HCT116 (cell line): Measurements from ENCODE around the gene KIF26A. TPM values are rescaled to one million over a fixed set of nuclear protein-coding genes. Genes with fewer than 3 reads are reported as not detected.

Source experiments
- ATAC-seq: fragments of 200-7000 bp; cut with Tn5 transposase; 2 replicates; pipeline ENCODE4 v1.9.1; 2020; ENCODE audit warnings: mild to moderate bottlenecking, moderate library complexity
- BruUV-seq: library from RNA; stranded (reverse); fragments of 400-500 nt; replicated peaks from 2 replicates; lab custom pipeline; 2021; lab: Mats Ljungman, UMichigan
- CTCF ChIA-PET: fragments of 300-600 bp; sonication (Branson Sonifier 250); formaldehyde crosslinking; loops from one replicate; lab custom pipeline; 2021; ENCODE audit warnings: antibody characterized with exemption; lab: Charles Lee
- POLR2A ChIA-PET: fragments of 300-600, 350-600 bp; sonication (Branson Sonifier 250); formaldehyde crosslinking; loops from one replicate; lab custom pipeline; 2021; ENCODE audit warnings: antibody characterized with exemption; lab: Charles Lee
- RAD21 ChIA-PET, 2 experiments: fragments of 300-600 bp; sonication (Branson Sonifier 250); formaldehyde crosslinking; loops; one replicate each; lab custom pipeline; 2023; ENCODE audit warnings: low total read pairs in 2 of 2; ENCODE audit not compliant: uncharacterized antibody in 2 of 2, unreplicated experiment in 2 of 2, low non-redundant PET in 1 of 2; lab: Charles Lee
- DNase-seq: peaks from one replicate; pipeline ENCODE4 v3.0.0-alpha.2; 2010; ENCODE audit warnings: low read depth, low spot score
- H2AFZ ChIP-seq: fragments of 200-600 bp; shearing (Covaris generic), sonication (generic); 2 replicates; pipeline ENCODE4 v1.6.1; 2017; ENCODE audit warnings: low read depth, mixed run types, mixed read lengths, antibody characterized with exemption, low read length; ENCODE audit not compliant: poor library complexity, severe bottlenecking
- H3K27ac ChIP-seq: 2 replicates; pipeline ENCODE4 v1.5.1; 2012; ENCODE audit warnings: low read depth, low read length
- H3K27me3 ChIP-seq: fragments of 200-600 bp; sonication (generic); 2 replicates; pipeline ENCODE4 v1.6.1; 2016; ENCODE audit warnings: mixed run types, low read length, mixed read lengths; ENCODE audit not compliant: insufficient read depth
- H3K36me3 ChIP-seq, 2 experiments: fragments of 200-500 bp in 1 of 2; fragments of 200-600 bp in 1 of 2; sonication (Bioruptor generic) in 1 of 2; sonication (generic) in 1 of 2; 2 replicates each; pipeline versions ENCODE4 v1.5.1 to v1.6.1; 2014 to 2016; ENCODE audit warnings: low read length in 2 of 2, inconsistent platforms in 1 of 2, mixed read lengths in 1 of 2, mixed run types in 1 of 2; ENCODE audit not compliant: insufficient read depth in 2 of 2, control insufficient read depth in 1 of 2
- H3K4me1 ChIP-seq, 2 experiments: fragments of 200-600 bp in 1 of 2; sonication (generic) in 1 of 2; 2 replicates each; pipeline versions ENCODE4 v1.5.1 to v1.6.1; 2012 to 2017; ENCODE audit warnings: low read length in 2 of 2, inconsistent platforms in 1 of 2, mild to moderate bottlenecking in 1 of 2, mixed read lengths in 1 of 2, mixed run types in 1 of 2, moderate library complexity in 1 of 2; ENCODE audit not compliant: insufficient read depth in 2 of 2, control insufficient read depth in 1 of 2
- H3K4me2 ChIP-seq: fragments of 200-600 bp; sonication (generic); 2 replicates; pipeline ENCODE4 v1.6.1; 2017; ENCODE audit warnings: mixed run types, low read length, mixed read lengths
- H3K4me3 ChIP-seq, 2 experiments: fragments of 200-600 bp in 1 of 2; sonication (generic) in 1 of 2; replicated peaks in 1 of 2; 2 replicates each; pipeline ENCODE4 v1.5.1; 2011 to 2016; ENCODE audit warnings: low read length in 2 of 2, control low read depth in 1 of 2, low read depth in 1 of 2, mild to moderate bottlenecking in 1 of 2, mixed read lengths in 1 of 2, mixed run types in 1 of 2
- H3K79me2 ChIP-seq: fragments of 200-600 bp; sonication (generic); 2 replicates; pipeline ENCODE4 v1.6.1; 2017; ENCODE audit warnings: mild to moderate bottlenecking, mixed run types, low read length, moderate library complexity, mixed read lengths; ENCODE audit not compliant: insufficient read depth
- H3K9ac ChIP-seq: fragments of 200-600 bp; sonication (generic); 2 replicates; pipeline ENCODE4 v1.6.1; 2016; ENCODE audit warnings: low read length, mixed read lengths
- H3K9me2 ChIP-seq: fragments of 200-600 bp; sonication (generic), shearing (Covaris generic); 2 replicates; pipeline ENCODE4 v1.6.1; 2017; ENCODE audit warnings: mixed run types, mild to moderate bottlenecking, moderate library complexity; ENCODE audit not compliant: insufficient read depth
- H3K9me3 ChIP-seq, 2 experiments: fragments of 200-500 bp in 1 of 2; fragments of 200-600 bp in 1 of 2; sonication (Bioruptor generic) in 1 of 2; sonication (generic) in 1 of 2; 2 replicates each; pipeline ENCODE4 v1.6.1; 2014 to 2017; ENCODE audit warnings: low read length in 2 of 2, mixed read lengths in 2 of 2, inconsistent platforms in 1 of 2, low read depth in 1 of 2, mild to moderate bottlenecking in 1 of 2, mixed run types in 1 of 2, moderate library complexity in 1 of 2; ENCODE audit not compliant: control insufficient read depth in 1 of 2, insufficient read depth in 1 of 2
- H4K20me1 ChIP-seq: fragments of 200-600 bp; sonication (generic), shearing (Covaris generic); 2 replicates; pipeline ENCODE4 v1.6.1; 2017; ENCODE audit warnings: mixed run types, mild to moderate bottlenecking, moderate library complexity; ENCODE audit not compliant: insufficient read depth
- ATF3 ChIP-seq: IDR thresholded peaks from 2 replicates; pipeline ENCODE4 v1.6.1; 2012
- CBX3 ChIP-seq: IDR thresholded peaks from 2 replicates; pipeline ENCODE4 v1.6.1; 2012; ENCODE audit warnings: low read depth
- CTCF ChIP-seq, 3 experiments: fragments of 200-600 bp in 1 of 3; sonication (generic) in 1 of 3; IDR thresholded peaks in 2 of 3; conservative IDR thresholded peaks in 1 of 3; 2 replicates each; pipeline ENCODE4 v1.5.1; 2012 to 2017; ENCODE audit warnings: low read depth in 2 of 3, low read length in 2 of 3, antibody characterized with exemption in 1 of 3, borderline replicate concordance in 1 of 3, control low read depth in 1 of 3, mild to moderate bottlenecking in 1 of 3, mixed read lengths in 1 of 3, mixed run types in 1 of 3, moderate library complexity in 1 of 3; ENCODE audit not compliant: insufficient read depth in 1 of 3
- EGR1 ChIP-seq: IDR thresholded peaks from 2 replicates; pipeline ENCODE4 v1.6.1; 2012; ENCODE audit warnings: low read depth
- ELF1 ChIP-seq: IDR thresholded peaks from 2 replicates; pipeline ENCODE4 v1.6.1; 2012; ENCODE audit warnings: low read depth, borderline replicate concordance
- EZH2 ChIP-seq: fragments of 200-600 bp; sonication (generic); IDR thresholded peaks from 2 replicates; pipeline ENCODE4 v1.6.1; 2017; ENCODE audit warnings: antibody characterized with exemption, mixed run types
- EZH2phosphoT487 ChIP-seq: fragments of 200-600 bp; IDR thresholded peaks from 2 replicates; pipeline ENCODE4 v1.6.1; 2018; ENCODE audit warnings: antibody characterized with exemption, borderline replicate concordance
- MAX ChIP-seq: IDR thresholded peaks from 2 replicates; pipeline ENCODE4 v1.6.1; 2012
- RAD21 ChIP-seq: IDR thresholded peaks from 2 replicates; pipeline ENCODE4 v1.6.1; 2012; ENCODE audit warnings: low read depth, mild to moderate bottlenecking
- SIN3A ChIP-seq: IDR thresholded peaks from 2 replicates; pipeline ENCODE4 v1.6.1; 2012; ENCODE audit warnings: low read depth
- SP1 ChIP-seq: IDR thresholded peaks from 2 replicates; pipeline ENCODE4 v1.6.1; 2012; ENCODE audit warnings: low read depth
- YY1 ChIP-seq: IDR thresholded peaks from 2 replicates; pipeline ENCODE4 v1.6.1; 2011; ENCODE audit warnings: low read length, low read depth, moderate library complexity, mild to moderate bottlenecking; ENCODE audit not compliant: insufficient replicate concordance; ENCODE audit errors: extremely low read depth
- intact Hi-C: fragments of 100-400 bp; cut with micrococcal nuclease; formaldehyde crosslinking; loops from 2 replicates; pipeline ENCODE4 v1.10.0; 2022
- total RNA-seq: library from RNA; stranded (reverse); gene quantifications from one replicate; pipeline ENCODE4 v1.2.1, GENCODE V29; 2021; ENCODE audit not compliant: unreplicated experiment

KIF26A gene
- total RNA-seq, 1 experiment from 2014 or later: 10.2 TPM

DNA sequence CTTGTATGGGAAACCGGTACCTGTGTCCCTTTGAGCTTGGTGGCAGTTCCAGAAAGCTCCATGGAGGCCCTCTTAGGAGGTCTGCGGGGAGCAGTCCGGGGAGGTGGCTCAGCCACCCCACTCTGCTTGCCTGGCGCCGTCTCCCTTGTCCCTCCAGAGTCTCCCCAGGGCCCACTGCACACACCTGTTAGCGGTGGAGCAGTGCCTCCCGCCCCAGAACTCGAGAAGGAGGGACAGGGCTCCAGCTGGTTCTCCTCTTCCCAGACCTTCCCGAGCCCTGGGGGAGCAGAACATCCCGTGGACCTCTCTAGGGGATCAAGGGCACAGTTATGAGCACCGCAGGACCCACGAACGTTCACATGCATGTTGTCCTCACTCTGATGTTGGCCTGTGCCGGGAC lies 42.1 kb upstream of the KIF26A start (continued):
- TF ChIP-seq MAX (no peak), SP1 (no peak), EGR1 (no peak), RAD21 (no peak), YY1 (no peak), ELF1 (no peak), EZH2phosphoT487 (no peak), SIN3A (no peak), CBX3 (no peak), ATF3 (no peak)

- Histone ChIP-seq H3K4me3 (no peak overlapping the region), H3K9me3 (no peaks in the 10 kb centered on the region), H4K20me1 (no peaks in the 10 kb centered on the region), H2AFZ (no peak overlapping the region), H3K27ac (no peak overlapping the region), H3K4me1 (peaks cover 15 to 26% of the 10 kb centered on the region in 2 experiments), H3K9me2 (no peaks in the 10 kb centered on the region), H3K9ac (no peak overlapping the region), H3K36me3 (no peaks in the 10 kb centered on the region), H3K4me2 (no peak overlapping the region), H3K79me2 (no peaks in the 10 kb centered on the region), H3K27me3 (no peaks in the 10 kb centered on the region)
- intact Hi-C loops: no loop called here
- DNase-seq (no peak), ATAC-seq (no peak)
- peak in 2 of 3 experiments; percentile 16 to 27; a peak in 1 of 6 replicates for TF ChIP-seq CTCF (IDR thresholded peaks at IDR 0.05 in 2 of 3, conservative IDR thresholded peaks at IDR 0.05 in 1 of 3; ENCODE audit: borderline replicate concordance in 1 of 3, insufficient read depth in 1 of 3, low read depth in 2 of 3, low read length in 2 of 3)
- no peak for TF ChIP-seq EZH2
- no TSS peak for BruUV-seq
- ChIA-PET CTCF (interaction anchor here (0.6 to 1.9 kb wide), 7 partner anchors 10 to 488 kb away, joined by 3 to 8 read pairs (median 4); no protein-coding TSS in a partner anchor), RAD21 (no interaction called here), POLR2A (interaction anchor here (0.7 kb wide), 3 partner anchors 20 to 591 kb away, joined by 3 to 4 read pairs (median 3); no protein-coding TSS in a partner anchor)
Measured at GRCh38 chr14:104096751-104097700, 41.4 kb upstream of the KIF26A start.
